RWPE1 (cell line): ENCODE measurements around the gene CDIPT.

Source experiments
- CTCF ChIA-PET: fragments of 350-600 bp; sonication (Branson Sonifier 250); formaldehyde crosslinking; extraction: SDS; loops from one replicate; lab custom pipeline; 2021; lab: Yijun Ruan, JAX
- POLR2A ChIA-PET: fragments of 400-600 bp; formaldehyde crosslinking; extraction: SDS; loops from one replicate; lab custom pipeline; 2020; ENCODE audit warnings: antibody characterized with exemption; ENCODE audit not compliant: low non-redundant PET; lab: Yijun Ruan, JAX
- DNase-seq: peaks from one replicate; pipeline ENCODE4 v3.0.0; 2012; ENCODE audit warnings: low spot score
- H3K27ac ChIP-seq: fragments of 450-650 bp; 2 replicates; pipeline ENCODE4 v1.5.1; 2017
- TF ChIP-seq, protein P1 (sequence below): fragments of 450-650 bp; conservative IDR thresholded peaks from 2 replicates; pipeline ENCODE4 v1.5.1; 2017; ENCODE audit warnings: low read depth, mild to moderate bottlenecking

The CDIPT gene

GRCh38 chr16:29864205-29864604 is 1.2 kb upstream of the CDIPT start:
- ChIA-PET CTCF (interaction anchor here (0.6 to 0.7 kb wide), 2 partner anchors 607 to 919 kb away, joined by 4 read pairs; no protein-coding TSS in a partner anchor), POLR2A (no interaction called here)
- no peak for DNase-seq
- H3K27ac ChIP-seq: peak overlapping the region; percentile 85
- TF ChIP-seq, protein P1, sequence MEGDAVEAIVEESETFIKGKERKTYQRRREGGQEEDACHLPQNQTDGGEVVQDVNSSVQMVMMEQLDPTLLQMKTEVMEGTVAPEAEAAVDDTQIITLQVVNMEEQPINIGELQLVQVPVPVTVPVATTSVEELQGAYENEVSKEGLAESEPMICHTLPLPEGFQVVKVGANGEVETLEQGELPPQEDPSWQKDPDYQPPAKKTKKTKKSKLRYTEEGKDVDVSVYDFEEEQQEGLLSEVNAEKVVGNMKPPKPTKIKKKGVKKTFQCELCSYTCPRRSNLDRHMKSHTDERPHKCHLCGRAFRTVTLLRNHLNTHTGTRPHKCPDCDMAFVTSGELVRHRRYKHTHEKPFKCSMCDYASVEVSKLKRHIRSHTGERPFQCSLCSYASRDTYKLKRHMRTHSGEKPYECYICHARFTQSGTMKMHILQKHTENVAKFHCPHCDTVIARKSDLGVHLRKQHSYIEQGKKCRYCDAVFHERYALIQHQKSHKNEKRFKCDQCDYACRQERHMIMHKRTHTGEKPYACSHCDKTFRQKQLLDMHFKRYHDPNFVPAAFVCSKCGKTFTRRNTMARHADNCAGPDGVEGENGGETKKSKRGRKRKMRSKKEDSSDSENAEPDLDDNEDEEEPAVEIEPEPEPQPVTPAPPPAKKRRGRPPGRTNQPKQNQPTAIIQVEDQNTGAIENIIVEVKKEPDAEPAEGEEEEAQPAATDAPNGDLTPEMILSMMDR: no peak

- TF ChIP-seq, protein P1: peak; percentile 37; the same call in 1 of the 2 replicates
- no peak for DNase-seq
- CTCF ChIA-PET: interaction anchor here (0.5 kb wide), 1 partner anchor 42 kb away, joined by 3 read pairs; no protein-coding TSS in a partner anchor
- H3K27ac ChIP-seq: peak overlapping the region; percentile 85
- POLR2A ChIA-PET: interaction anchor here (0.6 to 0.7 kb wide), 2 partner anchors 9 to 172 kb away, joined by 3 read pairs; no protein-coding TSS in a partner anchor
Observed at GRCh38 chr16:29863669-29863984, 601 bp upstream of the CDIPT start.

DNA sequence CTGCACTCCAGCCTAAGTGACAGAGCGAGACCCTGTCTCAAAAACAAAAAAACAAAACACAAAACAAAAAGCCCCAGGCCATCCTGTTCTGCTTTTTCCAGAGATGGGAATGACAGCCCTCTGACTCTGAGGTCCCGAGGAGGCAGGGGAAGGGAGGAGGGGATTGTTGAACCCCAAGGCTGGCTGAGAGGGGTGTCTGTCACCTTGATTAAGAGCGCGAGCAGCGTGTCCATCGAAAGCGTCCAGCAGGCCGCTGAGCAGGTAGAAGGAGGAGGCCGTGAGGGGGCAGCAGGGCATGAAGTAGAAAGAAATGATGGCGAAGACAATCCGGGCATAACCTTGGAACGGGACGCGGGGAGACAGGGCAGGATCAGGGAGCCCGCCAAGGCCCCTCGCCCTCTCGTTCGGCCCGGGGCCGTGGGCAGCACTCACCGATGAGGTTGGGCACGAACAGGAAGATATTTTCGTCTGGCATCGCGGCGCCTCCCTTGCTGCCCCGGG is 593 bp downstream of the CDIPT start:
- DNase-seq: peak; percentile 13
- POLR2A ChIA-PET: no interaction called here

GRCh38 chr16:29860218-29860617 is 2.8 kb downstream of the CDIPT start:
- ChIA-PET CTCF (interaction anchor here (2.4 kb wide), 1 partner anchor 12 kb away, joined by 9 read pairs; no protein-coding TSS in a partner anchor), POLR2A (no interaction called here)
- DNase-seq: no peak
- TF ChIP-seq, protein P1: no peak
- H3K27ac ChIP-seq: no peak overlapping the region

More for the DNA sequence above, 593 bp downstream of the CDIPT start:
- TF ChIP-seq, protein P1: no peak
- CTCF ChIA-PET: interaction anchor here (0.8 to 2.4 kb wide), 2 partner anchors 14 to 131 kb away, joined by 3 to 9 read pairs; no protein-coding TSS in a partner anchor
- H3K27ac ChIP-seq: peak overlapping the region; percentile 85

GRCh38 chr16:29858974-29859373 is 4.1 kb downstream of the CDIPT start:
- POLR2A ChIA-PET: no interaction called here
- H3K27ac ChIP-seq: no peak overlapping the region
- no peak for DNase-seq
- TF ChIP-seq, protein P1: no peak
- CTCF ChIA-PET: no interaction called here

- POLR2A ChIA-PET: no interaction called here
- CTCF ChIA-PET: interaction anchor here (0.6 kb wide), 2 partner anchors 132 to 840 kb away, joined by 3 read pairs; no protein-coding TSS in a partner anchor
- TF ChIP-seq, protein P1: no peak
- no peak overlapping the region for H3K27ac ChIP-seq
- DNase-seq: no peak
Observed at GRCh38 chr16:29858149-29858849, 4.7 kb downstream of the CDIPT start.
